Transverse colon (tissue), 3 donors: ENCODE data around the gene ICOSLG.
"Not testable (repeated sequence)": the region's sequence is repeated elsewhere in the genome, so short reads cannot be mapped to it uniquely, and the experiment has no call there.

Source experiments
- CTCF ChIP-seq, 5 experiments: fragments of 200-600 bp in 3 of 5; fragments of 450-650 bp in 2 of 5; sonication (generic) in 3 of 5; IDR thresholded peaks; 1 replicate in 2 of 5; 2 replicates in 3 of 5; pipeline ENCODE4 v1.5.1; 2016 to 2017; ENCODE audit warnings: antibody characterized with exemption in 5 of 5, inconsistent platforms in 3 of 5, mild to moderate bottlenecking in 2 of 5, moderate library complexity in 1 of 5
- EP300 ChIP-seq: sonication (generic); formaldehyde crosslinking; IDR thresholded peaks from one replicate; pipeline ENCODE4 v1.6.1; 2017; ENCODE audit warnings: antibody characterized with exemption, low read depth
- POLR2A ChIP-seq: fragments of 450-650 bp; IDR thresholded peaks from one replicate; pipeline ENCODE4 v1.6.1; 2016; ENCODE audit warnings: antibody characterized with exemption, mild to moderate bottlenecking, moderate library complexity

- TF ChIP-seq POLR2A; CTCF (IDR thresholded peaks at IDR 0.05); EP300: not testable (repeated sequence)
Observed at GRCh38 chr21:44206698-44207676, 33.8 kb downstream of the ICOSLG start.
